ENCODE data around the gene PFN4.

- no peak for TF ChIP-seq CTCF (IDR thresholded peaks at IDR 0.05)
- TF ChIP-seq POLR2AphosphoS5 (IDR thresholded peaks at IDR 0.05), result no peak
- no peak for TF ChIP-seq POLR2A (IDR thresholded peaks at IDR 0.05)
These were observed 45.9 kb upstream of the PFN4 start for GRCh38 chr2:24169023-24169422.
